Heart left ventricle (tissue), 16 donors: ENCODE data around the gene PRADC1. TPM values are rescaled to one million over a fixed set of nuclear protein-coding genes. Genes with fewer than 3 reads are reported as not detected.

Experiments used
- ATAC-seq, 4 donors: fragments of 200-7000 bp; cut with Tn5 transposase; one replicate each; pipeline ENCODE4 v1.9.1; 2020 to 2022; ENCODE audit warnings: moderate library complexity in 4 of 4, mild to moderate bottlenecking in 3 of 4, moderate number of reproducible peaks in 1 of 4
- DNase-seq, 5 donors: peaks; one replicate each; pipeline ENCODE4 v3.0.0-alpha.2; 2020
- H3K27ac ChIP-seq, 12 donors: fragments of 200-600 bp; sonication (generic) in 4 of 12; one replicate each; pipeline versions ENCODE4 v1.5.0 to v1.8.0; 2016 to 2022; ENCODE audit warnings: mild to moderate bottlenecking in 2 of 12
- H3K27me3 ChIP-seq, 9 donors: fragments of 200-600 bp; sonication (generic) in 2 of 9; one replicate each; pipeline versions ENCODE4 v1.5.1 to v1.8.0; 2016 to 2022; ENCODE audit warnings: mild to moderate bottlenecking in 3 of 9
- H3K36me3 ChIP-seq, 9 donors: fragments of 200-600 bp; sonication (generic) in 2 of 9; one replicate each; pipeline versions ENCODE4 v1.5.0 to v1.8.0; 2018 to 2022; ENCODE audit warnings: mild to moderate bottlenecking in 2 of 9
- H3K4me1 ChIP-seq, 12 donors: fragments of 200-600 bp; sonication (generic) in 4 of 12; one replicate each; pipeline versions ENCODE4 v1.5.0 to v1.8.0; 2016 to 2022; ENCODE audit warnings: mild to moderate bottlenecking in 3 of 12
- H3K4me3 ChIP-seq, 12 donors: fragments of 200-600 bp; sonication (generic) in 4 of 12; one replicate each; pipeline versions ENCODE4 v1.5.0 to v1.8.0; 2017 to 2022; ENCODE audit warnings: mild to moderate bottlenecking in 9 of 12, moderate library complexity in 4 of 12
- H3K9me3 ChIP-seq, 12 donors: fragments of 200-600 bp; sonication (generic) in 4 of 12; one replicate each; pipeline versions ENCODE4 v1.5.0 to v1.8.0; 2016 to 2022; ENCODE audit warnings: mild to moderate bottlenecking in 1 of 12
- POLR2A ChIP-seq, 2 donors: fragments of 450-650 bp; IDR thresholded peaks; one replicate each; pipeline ENCODE4 v1.6.1; 2017; ENCODE audit warnings: antibody characterized with exemption in 2 of 2, mild to moderate bottlenecking in 2 of 2, moderate library complexity in 2 of 2
- WGBS, 4 donors: extraction: QIAGEN DNeasy Blood & Tissue Kit in 2 of 4; methylation state at CpG; one replicate each; pipeline versions ENCODE4 v1.1.5 to v1.1.7; 2013 to 2018; 5-methylcytosine and 5-hydroxymethylcytosine counted together
- intact Hi-C, 10 donors: fragments of 100-400 bp; cut with DNase I; formaldehyde crosslinking; loops; one replicate each; pipeline versions ENCODE4 v1.11.1 to v1.14.2; 2022
- long read RNA-seq, 3 donors: library from polyadenylated mRNA; unstranded; transcript quantifications; one replicate each; pipeline ENCODE4 v2.0.0, GENCODE V29; 2020 to 2021
- polyA plus RNA-seq, 2 donors: library from polyadenylated mRNA; stranded (reverse); fragments of 200-250 nt; gene quantifications; one replicate each; pipeline ENCODE4 v1.2.3, GENCODE V29; 2013
- total RNA-seq, 9 donors: library from RNA; depleted of rRNA in 2 of 9; stranded (reverse); fragments of >200 nt in 2 of 9; fragmentation: NEBNext Ultra II Directional in 3 of 9; extraction: Animal tissue kit (Norgen Biotek cat#: 25700) in 3 of 9; gene quantifications; one replicate each; pipeline versions ENCODE4 v1.1.0 to v1.2.4, GENCODE V29; 2016 to 2023
- TF ChIP-seq, protein P1 (sequence below), 12 donors: fragments of 200-600 bp; sonication (generic) in 4 of 12; IDR thresholded peaks; one replicate each; pipeline versions ENCODE4 v1.5.0 to v1.8.0; 2018 to 2022; ENCODE audit warnings: antibody characterized with exemption in 12 of 12, mild to moderate bottlenecking in 5 of 12
- donor health status: ischemic (EF 13 %, LVEDD 7.1; RV severe dilation, severe dysfunction).
- donor health status: healthy with polysubstance abuse.
- donor health status: DM: no; HTN: yes; CAD: no.
- donor health status: DM: no; HTN: no; CAD: no.
- donor health status: ischemic (EF 25% LVEDD 6.9; RV normal size, moderate dysfunction).
- donor health status: ischemic (EF 25% LVEDD 5.7; RV mildly dilated, moderate dysfunction).
- donor health status: healthy.
- donor health status: DM: yes; HTN: yes; CAD: no.
- donor health status: ischemic (EF 35%, LVEDD 5.7; RV mildly dilated, moderate dysfunction).
- donor health status: nonischemic (EF 11% LVEDD 7.7; RV severe dilation, severe dysfunction).
- donor health status: DM: yes; HTN: yes; CAD: no.
- donor health status: PGD.
- donor health status: ischemic (EF 29% LVEDD 5.4; RV normal size, mild dysfunction).
- donor health status: nonischemic (EF 23%, LVEDD 6.1; RV moderate dilation, normal function).

The PRADC1 gene
- total RNA-seq (100 to 1,000 TPM in 2 of 9 donors, 10 to 100 TPM in 7; 57.2 to 153 (median 85.1) TPM), polyA plus RNA-seq (100 to 1,000 TPM in 1 of 2 donors, 10 to 100 TPM in 1; 90.8 to 155 TPM)
- long read RNA-seq, donor 1, transcript PRADC1-201 (5 exons, 1,083 nt) = major isoform, 131 of 154 reads
- long read RNA-seq, donor 1, partial matches to known transcripts = 20 of 154 reads
- long read RNA-seq, donor 1, other reads (novel, unspliced or antisense) = 3 of 154 reads
- long read RNA-seq, donor 2, transcript PRADC1-201 (5 exons, 1,083 nt) = major isoform, 323 of 354 reads
- long read RNA-seq, donor 2, partial matches to known transcripts = 22 of 354 reads
- long read RNA-seq, donor 2, other reads (novel, unspliced or antisense) = 7 of 354 reads
- long read RNA-seq, donor 3, transcript PRADC1-201 (5 exons, 1,083 nt) = major isoform, 137 of 180 reads
- long read RNA-seq, donor 3, partial matches to known transcripts = 34 of 180 reads
- long read RNA-seq, donor 3, other reads (novel, unspliced or antisense) = 9 of 180 reads

- 0 to 1% (median 0%) methylated on average over 31 to 67 of the region's 67 CpGs for WGBS, 4 donors
- peak within 1 kb of the TSS; percentile 77 to 98 (median 94) for H3K27ac ChIP-seq
- no peaks in the 10 kb centered on the region for H3K9me3 ChIP-seq
- intact Hi-C loops = loop anchor here in 6 of 10 donors (2.0 to 5.0 kb wide), 2 partner anchors 154 to 163 kb away; partner anchors contain the start of genes ALMS1 (in 5 of the 6) and SFXN5 (in 1 of the 6)
- DNase-seq (peak; percentile 98 to 99 (median 99)), ATAC-seq (peak; percentile 93 to 97 (median 96))
- H3K36me3 ChIP-seq = peaks cover 0 to 25% (median 21%) of the 10 kb centered on the region in 9 donors
- H3K27me3 ChIP-seq = no peaks in the 10 kb centered on the region
- peak within 1 kb of the TSS; percentile 60 to 92 (median 78) for H3K4me3 ChIP-seq
- peaks cover 0 to 43% (median 30%) of the 10 kb centered on the region in 12 donors for H3K4me1 ChIP-seq
- peak in 1 of 2 donors; percentile 85 for TF ChIP-seq POLR2A (IDR thresholded peaks at IDR 0.05)
- TF ChIP-seq, protein P1, sequence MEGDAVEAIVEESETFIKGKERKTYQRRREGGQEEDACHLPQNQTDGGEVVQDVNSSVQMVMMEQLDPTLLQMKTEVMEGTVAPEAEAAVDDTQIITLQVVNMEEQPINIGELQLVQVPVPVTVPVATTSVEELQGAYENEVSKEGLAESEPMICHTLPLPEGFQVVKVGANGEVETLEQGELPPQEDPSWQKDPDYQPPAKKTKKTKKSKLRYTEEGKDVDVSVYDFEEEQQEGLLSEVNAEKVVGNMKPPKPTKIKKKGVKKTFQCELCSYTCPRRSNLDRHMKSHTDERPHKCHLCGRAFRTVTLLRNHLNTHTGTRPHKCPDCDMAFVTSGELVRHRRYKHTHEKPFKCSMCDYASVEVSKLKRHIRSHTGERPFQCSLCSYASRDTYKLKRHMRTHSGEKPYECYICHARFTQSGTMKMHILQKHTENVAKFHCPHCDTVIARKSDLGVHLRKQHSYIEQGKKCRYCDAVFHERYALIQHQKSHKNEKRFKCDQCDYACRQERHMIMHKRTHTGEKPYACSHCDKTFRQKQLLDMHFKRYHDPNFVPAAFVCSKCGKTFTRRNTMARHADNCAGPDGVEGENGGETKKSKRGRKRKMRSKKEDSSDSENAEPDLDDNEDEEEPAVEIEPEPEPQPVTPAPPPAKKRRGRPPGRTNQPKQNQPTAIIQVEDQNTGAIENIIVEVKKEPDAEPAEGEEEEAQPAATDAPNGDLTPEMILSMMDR (IDR thresholded peaks at IDR 0.05) = no peak
Observed at GRCh38 chr2:73233154-73233931, at the start of gene PRADC1. Gene PRADC1, minus strand, starts transcription at chr2:73233239. Its CDS starts 79 bp downstream, at chr2:73233160.

DNA sequence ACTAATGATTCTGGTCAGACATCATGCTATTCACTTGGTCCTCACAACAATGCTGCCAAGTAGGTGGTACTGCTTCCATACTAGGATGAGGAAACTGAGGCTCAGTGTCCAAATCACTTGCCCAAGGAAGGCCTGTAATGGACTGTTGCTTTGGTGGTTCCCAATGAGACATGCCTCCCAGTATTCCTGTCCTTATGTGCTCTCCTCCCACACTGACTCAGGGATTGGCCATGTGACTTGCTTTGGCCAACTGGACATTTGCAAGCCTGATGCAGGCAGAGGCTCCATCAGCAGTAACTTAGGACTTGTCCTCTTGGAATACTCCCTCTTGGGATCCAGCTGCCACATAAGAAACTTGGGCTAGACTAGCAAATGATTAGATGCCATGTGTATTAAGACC, 48.2 kb upstream of the PRADC1 start:
- no peak for TF ChIP-seq POLR2A (IDR thresholded peaks at IDR 0.05)
- TF ChIP-seq, protein P1 (IDR thresholded peaks at IDR 0.05) = no peak
- H3K27me3 ChIP-seq = peaks cover 0 to 21% (median 5%) of the 10 kb centered on the region in 9 donors
- no peak for ATAC-seq

GRCh38 chr2:73279852-73280251, 46.8 kb upstream of the PRADC1 start:
- Histone ChIP-seq H3K4me3 (no peak overlapping the region), H3K9me3 (no peaks in the 10 kb centered on the region), H3K36me3 (no peaks in the 10 kb centered on the region), H3K27me3 (peaks cover 0 to 7% (median 0%) of the 10 kb centered on the region in 9 donors), H3K4me1 (peaks cover 0 to 16% (median 5%) of the 10 kb centered on the region in 12 donors), H3K27ac (no peak overlapping the region)
- WGBS, 4 donors = 69 to 72% (median 69%) methylated on average over 9 of the region's 9 CpGs
- DNase-seq (no peak), ATAC-seq (no peak)
- intact Hi-C loops = no loop called here
- TF ChIP-seq, protein P1 (IDR thresholded peaks at IDR 0.05) = no peak
- TF ChIP-seq POLR2A (IDR thresholded peaks at IDR 0.05) = no peak

More for the DNA sequence above, 48.2 kb upstream of the PRADC1 start:
- Histone ChIP-seq H3K4me3 (no peak overlapping the region), H3K27ac (no peak overlapping the region), H3K36me3 (no peaks in the 10 kb centered on the region), H3K9me3 (no peaks in the 10 kb centered on the region), H3K4me1 (peaks cover 0 to 20% (median 8%) of the 10 kb centered on the region in 12 donors)
- intact Hi-C loops = no loop called here
- DNase-seq = no peak
